ENCODE data around the gene PHACTR3.

DNA sequence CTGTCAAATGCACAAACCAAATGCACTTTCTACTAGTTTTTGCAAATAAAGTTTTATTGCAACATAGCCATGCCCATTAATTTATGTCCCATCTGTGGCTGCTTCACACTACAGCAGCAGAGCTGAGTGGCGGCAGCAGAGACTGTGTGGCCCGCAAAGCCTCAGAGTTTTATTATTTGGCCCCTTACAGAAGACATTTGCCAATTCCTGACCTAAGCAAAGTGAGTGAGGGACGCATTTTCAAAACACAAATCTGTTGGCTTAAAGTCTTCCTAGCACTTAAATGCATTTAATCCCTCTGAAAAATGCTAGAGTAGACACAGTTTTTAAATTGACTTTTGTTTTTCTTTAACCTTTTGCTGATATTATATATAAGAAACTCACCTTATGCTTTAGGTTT, 126.4 kb downstream of the PHACTR3 start:
- TF ChIP-seq, protein P1, sequence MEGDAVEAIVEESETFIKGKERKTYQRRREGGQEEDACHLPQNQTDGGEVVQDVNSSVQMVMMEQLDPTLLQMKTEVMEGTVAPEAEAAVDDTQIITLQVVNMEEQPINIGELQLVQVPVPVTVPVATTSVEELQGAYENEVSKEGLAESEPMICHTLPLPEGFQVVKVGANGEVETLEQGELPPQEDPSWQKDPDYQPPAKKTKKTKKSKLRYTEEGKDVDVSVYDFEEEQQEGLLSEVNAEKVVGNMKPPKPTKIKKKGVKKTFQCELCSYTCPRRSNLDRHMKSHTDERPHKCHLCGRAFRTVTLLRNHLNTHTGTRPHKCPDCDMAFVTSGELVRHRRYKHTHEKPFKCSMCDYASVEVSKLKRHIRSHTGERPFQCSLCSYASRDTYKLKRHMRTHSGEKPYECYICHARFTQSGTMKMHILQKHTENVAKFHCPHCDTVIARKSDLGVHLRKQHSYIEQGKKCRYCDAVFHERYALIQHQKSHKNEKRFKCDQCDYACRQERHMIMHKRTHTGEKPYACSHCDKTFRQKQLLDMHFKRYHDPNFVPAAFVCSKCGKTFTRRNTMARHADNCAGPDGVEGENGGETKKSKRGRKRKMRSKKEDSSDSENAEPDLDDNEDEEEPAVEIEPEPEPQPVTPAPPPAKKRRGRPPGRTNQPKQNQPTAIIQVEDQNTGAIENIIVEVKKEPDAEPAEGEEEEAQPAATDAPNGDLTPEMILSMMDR (IDR thresholded peaks at IDR 0.05): no peak
- TF ChIP-seq POLR2A (IDR thresholded peaks at IDR 0.05): no peak
- TF ChIP-seq POLR2AphosphoS5 (IDR thresholded peaks at IDR 0.05): no peak
